Measurements from ENCODE around the gene SYNE3. TPM values are rescaled to one million over a fixed set of nuclear protein-coding genes. Genes with fewer than 3 reads are reported as not detected.
"Not testable (repeated sequence)": the region's sequence is repeated elsewhere in the genome, so short reads cannot be mapped to it uniquely, and the experiment has no call there.

SYNE3 gene
- total RNA-seq, 1 experiment from 2014 or later = 4.0 TPM

GRCh38 chr14:95526483-95527386 is 10.3 kb upstream of the SYNE3 start:
- DNase-seq (ENCODE audit: extremely low read depth, low read depth) = no peak

- no peak for DNase-seq (ENCODE audit: extremely low read depth, low read depth)
Observed at GRCh38 chr14:95525999-95526398, 9.5 kb upstream of the SYNE3 start.

GRCh38 chr14:95524706-95525512 is 8.5 kb upstream of the SYNE3 start:
- DNase-seq (ENCODE audit: extremely low read depth, low read depth) = no peak

GRCh38 chr14:95523815-95524448 is 7.5 kb upstream of the SYNE3 start:
- DNase-seq (ENCODE audit: extremely low read depth, low read depth) = peak; percentile 85

GRCh38 chr14:95523051-95523814 is 6.8 kb upstream of the SYNE3 start:
- DNase-seq (ENCODE audit: extremely low read depth, low read depth) = no peak

- no peak for DNase-seq (ENCODE audit: extremely low read depth, low read depth)
Observed at GRCh38 chr14:95522556-95522955, 6.1 kb upstream of the SYNE3 start.

GRCh38 chr14:95522116-95522515 is 5.7 kb upstream of the SYNE3 start:
- DNase-seq (ENCODE audit: extremely low read depth, low read depth) = no peak

- DNase-seq (ENCODE audit: extremely low read depth, low read depth) = no peak
Observed at GRCh38 chr14:95521001-95521400, 4.6 kb upstream of the SYNE3 start.

- no peak for DNase-seq (ENCODE audit: extremely low read depth, low read depth)
Observed at GRCh38 chr14:95520346-95520745, 3.9 kb upstream of the SYNE3 start.

- no peak for DNase-seq (ENCODE audit: extremely low read depth, low read depth)
Observed at GRCh38 chr14:95519699-95520098, 3.2 kb upstream of the SYNE3 start.

GRCh38 chr14:95518045-95518751 is 1.7 kb upstream of the SYNE3 start:
- DNase-seq (ENCODE audit: extremely low read depth, low read depth) = no peak

GRCh38 chr14:95515596-95516552 is 576 bp downstream of the SYNE3 start:
- DNase-seq (ENCODE audit: extremely low read depth, low read depth) = no peak

GRCh38 chr14:95515080-95515489 is 1.4 kb downstream of the SYNE3 start:
- no peak for DNase-seq (ENCODE audit: extremely low read depth, low read depth)

GRCh38 chr14:95514131-95515079 is 2.0 kb downstream of the SYNE3 start:
- DNase-seq (ENCODE audit: extremely low read depth, low read depth) = no peak

GRCh38 chr14:95513291-95513690 is 3.2 kb downstream of the SYNE3 start:
- DNase-seq (ENCODE audit: extremely low read depth, low read depth) = no peak

GRCh38 chr14:95511687-95512086 is 4.8 kb downstream of the SYNE3 start:
- no peak for DNase-seq (ENCODE audit: extremely low read depth, low read depth)

- DNase-seq (ENCODE audit: extremely low read depth, low read depth) = no peak
Observed at GRCh38 chr14:95510804-95511203, 5.6 kb downstream of the SYNE3 start.

GRCh38 chr14:95510344-95510743 is 6.1 kb downstream of the SYNE3 start:
- DNase-seq (ENCODE audit: extremely low read depth, low read depth) = not testable (repeated sequence)
